Measurements from ENCODE around the gene DBF4B.
"Not testable (repeated sequence)": the region's sequence is repeated elsewhere in the genome, so short reads cannot be mapped to it uniquely, and the experiment has no call there.

DBF4B gene, protein sequence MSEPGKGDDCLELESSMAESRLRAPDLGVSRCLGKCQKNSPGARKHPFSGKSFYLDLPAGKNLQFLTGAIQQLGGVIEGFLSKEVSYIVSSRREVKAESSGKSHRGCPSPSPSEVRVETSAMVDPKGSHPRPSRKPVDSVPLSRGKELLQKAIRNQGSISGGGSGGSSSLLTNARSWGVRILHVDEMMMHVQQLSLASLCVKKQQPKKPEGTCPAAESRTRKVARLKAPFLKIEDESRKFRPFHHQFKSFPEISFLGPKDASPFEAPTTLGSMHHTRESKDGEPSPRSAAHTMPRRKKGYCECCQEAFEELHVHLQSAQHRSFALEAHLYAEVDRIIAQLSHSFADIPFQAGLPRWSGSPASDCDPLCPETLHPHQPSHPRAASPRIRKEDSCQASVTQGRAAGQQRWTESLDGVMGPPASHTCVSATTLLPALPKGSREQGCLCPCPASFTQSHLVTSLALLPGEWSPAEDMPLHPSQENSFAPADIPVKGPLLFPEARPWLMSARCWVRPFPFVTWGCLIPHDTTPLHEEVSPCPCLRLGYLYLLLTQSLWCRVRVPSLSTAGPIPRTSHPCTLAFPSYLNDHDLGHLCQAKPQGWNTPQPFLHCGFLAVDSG

DNA sequence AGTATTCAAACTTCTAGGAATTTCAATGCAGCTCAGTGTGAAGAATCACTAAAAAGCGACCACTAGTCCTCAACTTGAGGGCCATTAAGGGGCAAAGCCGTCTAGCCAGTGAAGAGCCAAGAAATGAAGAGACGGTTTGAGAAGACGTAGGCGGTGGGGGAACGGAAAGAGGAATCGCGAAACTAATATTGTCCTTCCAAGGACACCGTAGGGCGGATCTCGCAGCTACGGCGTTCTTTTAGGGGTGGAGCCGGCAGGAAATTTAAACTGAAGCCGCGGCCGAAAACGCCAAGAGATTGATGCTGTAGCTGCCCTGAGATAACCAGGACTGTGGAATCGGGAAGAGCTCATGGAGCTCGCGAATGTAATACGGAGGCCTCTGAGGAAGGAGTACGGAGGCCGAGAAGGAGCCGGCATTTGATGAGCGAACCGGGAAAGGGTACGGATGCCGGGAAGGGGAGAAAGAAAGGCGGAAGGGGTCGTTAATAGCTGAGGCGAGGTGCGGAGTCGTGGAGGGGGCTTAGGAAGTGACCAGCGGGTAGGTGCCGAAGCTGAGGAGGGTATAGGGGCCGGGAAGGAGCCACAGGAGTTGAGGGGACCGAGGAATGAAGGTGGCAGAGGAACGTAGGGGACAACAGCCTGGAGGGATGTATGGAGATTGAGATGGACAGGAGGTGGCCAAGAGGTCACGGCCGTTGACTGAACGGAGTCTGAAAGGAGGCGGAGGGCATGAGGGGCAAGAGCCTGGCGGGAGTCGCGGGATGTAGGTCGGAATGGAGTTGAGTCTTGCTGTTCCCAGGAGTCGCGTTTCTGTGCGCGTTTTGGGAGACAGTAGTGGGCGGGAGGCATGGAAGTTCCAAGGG is at the start of gene DBF4B:
DBF4B (plus strand) TSS at position 265 of the 863 bp plus-strand sequence; CDS start at position 421, 156 bp downstream.
- peak; percentile 77 for DNase-seq (ENCODE audit: low read depth)

DNA sequence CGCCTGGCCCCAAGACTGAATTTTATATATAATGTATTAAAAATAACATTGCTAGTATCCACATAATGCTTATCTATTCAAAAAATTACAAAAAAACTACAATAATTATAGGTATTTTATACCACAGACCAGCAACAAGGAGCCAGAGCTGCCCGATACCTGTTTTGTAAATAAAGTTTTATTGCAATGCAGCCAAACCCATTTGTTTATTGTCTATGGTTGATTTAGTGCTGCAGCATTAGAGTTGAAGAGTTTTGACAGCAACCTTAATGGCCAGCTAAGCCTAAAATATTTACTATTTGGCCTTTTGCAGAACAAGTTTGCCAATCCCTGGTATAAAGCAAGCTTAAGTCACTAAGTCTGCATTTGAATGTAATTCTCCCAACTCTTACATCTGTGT is 46.6 kb upstream of the DBF4B start:
- no peak for DNase-seq (ENCODE audit: low read depth)

DNA sequence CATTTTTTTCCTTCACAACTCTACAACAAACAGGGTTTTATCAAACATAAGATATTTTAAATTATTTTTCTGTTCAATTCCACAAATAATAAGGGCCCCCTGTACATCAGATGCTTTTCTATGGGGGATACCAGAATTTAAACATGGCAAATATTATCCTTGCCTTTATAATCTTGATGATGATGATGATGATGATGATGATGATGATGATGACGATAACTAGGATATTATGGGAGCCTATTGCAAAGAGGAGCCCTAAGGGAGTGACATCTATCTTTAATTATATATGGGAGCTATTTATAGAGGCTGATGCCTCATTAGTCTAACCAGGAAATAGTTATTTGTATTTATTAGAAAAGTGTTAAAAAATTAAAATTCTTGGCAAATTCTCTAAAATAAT is 45.4 kb upstream of the DBF4B start:
- DNase-seq (ENCODE audit: low read depth), result no peak

DNA sequence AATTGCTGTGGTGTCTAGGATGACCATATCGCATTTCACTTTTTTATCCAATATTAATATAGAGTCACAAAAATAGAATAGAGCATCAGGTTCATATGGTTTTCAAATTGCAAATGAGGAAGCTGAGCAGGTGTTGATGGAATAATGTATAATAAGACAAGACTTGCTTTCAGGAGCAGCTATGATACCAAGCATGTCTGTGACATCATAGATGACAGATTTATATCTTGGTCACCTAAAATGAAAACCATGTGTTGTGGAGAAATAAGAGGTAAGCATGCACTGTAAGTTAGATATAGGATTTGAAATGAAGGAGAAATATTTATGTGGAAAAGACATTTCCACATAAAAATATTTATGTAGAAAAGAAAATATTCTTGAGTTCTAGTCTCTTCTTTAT is 43.6 kb upstream of the DBF4B start:
- DNase-seq (ENCODE audit: low read depth), result no peak

DNA sequence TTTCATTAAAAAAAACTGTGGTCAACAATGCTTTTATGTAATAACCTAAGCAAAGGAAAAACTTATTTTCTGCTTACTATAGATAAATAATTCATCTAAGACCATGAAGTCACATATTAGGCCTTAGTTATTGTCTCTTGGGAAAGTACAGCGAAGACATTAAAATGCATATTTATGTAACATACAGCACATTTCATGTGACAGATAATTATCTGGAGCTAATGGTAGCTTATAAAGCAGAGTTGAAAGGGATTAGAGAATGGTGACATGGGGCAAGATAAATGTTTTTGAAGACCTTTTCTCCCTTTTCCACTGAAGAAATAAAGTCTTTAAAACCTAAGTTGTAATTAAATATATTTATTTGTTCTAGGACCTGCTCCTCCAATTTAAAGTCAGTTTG is 42.5 kb upstream of the DBF4B start:
- DNase-seq (ENCODE audit: low read depth), result no peak

DNA sequence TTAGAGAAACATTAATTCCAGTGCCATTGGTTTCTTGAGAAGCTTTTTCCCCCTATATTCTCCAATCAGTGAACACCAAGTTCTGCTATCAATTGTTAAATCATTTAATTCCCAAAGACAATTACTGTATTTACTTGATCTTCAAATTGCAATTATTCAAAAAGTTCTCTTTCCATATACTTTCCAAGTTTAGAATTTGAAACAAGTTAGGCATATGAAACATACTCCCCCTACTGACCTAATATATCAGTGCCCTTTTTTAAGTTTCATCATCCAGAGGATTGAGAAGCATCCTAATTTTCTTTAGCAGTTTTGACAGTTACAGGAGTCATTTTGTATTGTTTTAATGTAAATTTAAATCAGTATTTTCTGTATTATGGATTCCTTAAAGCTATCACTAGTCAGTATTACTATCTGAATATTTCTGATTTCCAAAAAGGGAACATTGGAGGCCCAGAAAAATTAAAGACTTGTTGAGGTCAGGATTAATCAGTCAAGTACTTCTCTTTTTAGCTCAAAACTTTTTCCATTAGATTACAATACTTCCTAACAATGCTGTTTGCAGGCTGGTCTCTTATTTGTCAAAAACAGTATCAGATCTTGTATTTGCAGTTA is 35.9 kb upstream of the DBF4B start:
- no peak for DNase-seq (ENCODE audit: low read depth)

DNA sequence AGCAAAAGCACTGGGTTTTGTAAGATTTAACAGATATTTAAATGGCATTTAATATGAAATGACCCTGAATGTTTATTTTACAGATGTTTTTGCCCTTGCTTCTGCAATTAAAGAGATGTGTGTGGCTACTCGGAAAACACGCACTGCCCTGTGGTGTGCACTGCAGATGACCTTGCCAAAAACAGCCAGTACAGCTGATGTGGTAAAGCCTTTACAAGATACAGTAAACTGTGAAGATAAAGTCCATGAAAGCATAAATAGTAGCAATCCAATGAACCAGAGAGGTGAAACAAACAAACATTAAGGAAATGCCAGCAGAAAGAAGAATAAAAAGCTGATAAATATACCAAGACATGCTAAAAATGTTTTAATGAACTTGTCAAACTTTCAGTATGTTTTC is 34.6 kb upstream of the DBF4B start:
- no peak for DNase-seq (ENCODE audit: low read depth)

DNA sequence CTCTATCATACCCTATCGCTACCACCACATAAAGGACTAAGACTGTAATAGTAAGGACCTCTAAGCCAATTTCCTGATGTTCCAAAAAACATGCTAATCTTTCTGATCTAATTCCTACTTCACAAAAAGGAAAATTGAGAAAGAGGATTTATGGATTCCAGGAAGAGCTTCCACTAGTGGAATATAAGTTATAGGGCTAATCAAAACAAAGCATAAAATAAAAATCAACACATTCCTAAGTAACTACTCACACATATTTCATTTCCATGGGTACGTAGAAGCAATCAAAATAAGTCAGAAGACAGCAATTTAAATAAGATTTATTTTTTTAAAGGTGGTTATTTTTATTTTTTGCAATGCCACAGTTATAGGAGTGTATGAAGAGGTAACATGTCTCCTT is 31.3 kb upstream of the DBF4B start:
- DNase-seq (ENCODE audit: low read depth), result no peak

DNA sequence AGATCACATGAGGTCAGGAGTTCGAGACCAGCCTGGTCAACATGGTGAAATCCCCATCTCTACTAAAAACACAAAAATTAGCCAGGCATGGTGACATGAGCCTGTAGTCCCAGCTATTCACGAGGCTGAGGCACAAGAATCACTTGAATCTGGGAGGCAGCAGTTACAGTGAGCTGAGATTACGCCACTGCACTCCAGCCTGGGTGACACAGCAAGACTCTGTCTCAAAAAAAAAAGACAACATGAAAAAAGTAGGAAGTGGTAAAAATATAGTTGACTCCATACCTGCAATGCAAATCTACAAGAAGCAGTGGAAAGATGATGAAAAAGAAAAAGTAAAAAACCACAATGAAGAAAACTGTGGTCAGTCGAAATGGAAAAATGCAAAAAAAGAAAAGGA is 25.2 kb upstream of the DBF4B start:
- DNase-seq (ENCODE audit: low read depth), result not testable (repeated sequence)

DNA sequence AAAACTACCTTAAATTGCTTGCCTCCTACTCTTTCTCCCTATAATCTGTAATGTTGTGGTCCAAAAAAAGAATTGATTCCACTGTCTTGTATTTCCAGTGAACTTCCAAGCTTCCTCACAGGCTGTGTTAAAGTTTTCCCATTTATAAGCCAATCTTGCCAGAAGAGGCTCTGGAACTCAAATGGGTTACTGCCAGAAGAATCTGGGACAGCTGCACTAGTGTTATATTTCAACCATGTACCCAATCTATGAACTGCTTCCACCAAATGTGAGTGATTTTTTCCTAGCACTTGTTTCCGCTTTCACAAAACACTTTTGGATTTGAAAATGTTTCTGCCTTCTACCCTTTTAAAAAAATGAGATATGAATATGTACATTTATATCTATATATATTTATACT is 20.7 kb upstream of the DBF4B start:
- DNase-seq (ENCODE audit: low read depth), result no peak

DNA sequence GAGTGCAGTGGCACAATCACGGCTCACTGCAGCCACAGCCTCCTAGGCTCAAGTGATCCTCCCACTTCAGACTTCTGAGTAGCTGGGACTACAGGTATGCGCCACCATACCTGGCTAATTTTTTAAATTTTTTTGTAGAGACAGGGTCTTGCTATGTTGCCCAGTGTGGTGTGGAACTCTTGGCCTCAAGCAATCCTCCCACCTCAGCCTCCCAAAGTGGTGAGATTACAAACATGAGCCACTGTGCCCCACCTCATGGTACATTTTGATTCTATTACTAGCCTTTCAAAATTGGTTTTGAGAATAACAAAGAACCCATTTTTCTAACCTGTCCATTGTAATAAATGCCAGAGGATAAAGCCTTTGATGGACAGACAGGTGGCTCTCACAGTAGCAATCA is 20.3 kb upstream of the DBF4B start:
- DNase-seq (ENCODE audit: low read depth), result no peak

DNA sequence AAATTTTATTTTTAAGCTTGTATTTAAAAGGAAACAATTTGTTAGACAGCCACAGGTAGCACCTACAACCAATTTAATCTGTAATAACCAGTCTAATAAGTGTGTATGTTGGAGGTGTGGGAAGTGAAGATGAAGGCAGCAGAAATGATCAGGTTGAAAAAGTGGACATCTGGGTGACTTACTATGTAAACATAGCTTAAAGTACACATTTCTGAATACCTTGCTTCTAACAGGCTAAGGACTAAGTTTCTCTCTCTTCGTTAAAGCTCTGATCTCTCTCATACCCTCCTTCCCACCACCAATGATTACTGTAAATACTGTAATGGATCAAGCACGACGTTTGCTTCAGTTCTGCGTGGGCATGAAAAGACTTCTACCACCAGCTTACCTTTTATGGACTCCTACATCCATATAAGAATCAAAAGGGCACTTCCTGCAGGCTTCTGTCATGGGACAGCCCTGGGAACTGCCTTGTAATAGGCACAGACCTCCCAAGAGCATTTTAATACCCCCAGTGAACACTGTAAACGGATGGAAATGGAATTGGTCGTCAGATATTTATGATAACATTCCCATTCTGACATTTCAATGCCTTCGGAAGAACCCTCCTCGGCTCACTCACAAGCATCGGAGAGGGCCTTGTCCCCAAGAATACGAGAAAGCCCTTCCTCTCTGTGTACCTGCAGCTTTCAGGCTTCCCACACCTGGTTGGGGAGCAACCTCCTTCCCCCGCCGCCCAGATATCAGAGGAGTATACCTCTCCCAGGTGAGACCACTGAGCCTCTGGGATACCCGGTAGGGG is 19.6 kb upstream of the DBF4B start:
- no peak for DNase-seq (ENCODE audit: low read depth)

DNA sequence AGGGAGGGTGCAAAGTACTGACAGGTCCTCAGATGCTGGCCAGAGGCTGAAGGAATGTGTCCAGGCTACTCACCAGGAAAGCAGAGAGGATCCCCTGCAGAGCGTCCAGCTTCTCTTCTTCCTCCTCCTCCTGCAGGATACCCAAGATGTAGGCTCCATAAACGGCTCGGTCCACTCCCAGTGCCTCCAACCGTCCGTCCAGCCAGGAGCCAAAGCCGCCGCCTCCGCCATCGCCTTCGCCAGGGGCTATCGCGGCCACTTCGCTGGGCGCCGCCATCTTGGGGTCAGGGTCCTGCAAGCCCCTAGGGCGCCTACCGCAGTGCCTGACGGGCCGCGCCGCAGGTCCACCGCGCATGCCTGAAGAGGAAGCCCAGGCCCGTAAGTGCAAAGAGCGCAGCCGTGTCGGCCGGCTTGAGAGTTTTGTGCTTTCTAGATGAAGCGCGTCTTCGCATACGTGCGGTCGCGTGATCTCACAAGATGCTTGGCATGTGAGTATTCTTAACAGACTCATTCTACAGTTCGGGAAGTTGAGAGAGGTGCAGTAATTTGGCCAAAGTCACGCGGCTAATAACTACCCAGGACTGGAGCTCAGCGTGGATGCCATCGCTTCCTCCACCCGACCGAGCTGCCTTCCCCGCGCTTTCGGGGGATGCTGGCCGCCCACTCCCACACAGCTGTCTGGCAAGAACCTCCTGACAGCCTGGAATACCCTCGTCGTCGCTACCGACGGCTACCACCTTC is 18.8 kb upstream of the DBF4B start, which contains the start of gene CCDC43:
CCDC43 (minus strand) TSS at position 300 of the 741 bp plus-strand sequence; CDS start at position 277, 23 bp downstream.
- DNase-seq (ENCODE audit: low read depth), result peak; percentile 87

DNA sequence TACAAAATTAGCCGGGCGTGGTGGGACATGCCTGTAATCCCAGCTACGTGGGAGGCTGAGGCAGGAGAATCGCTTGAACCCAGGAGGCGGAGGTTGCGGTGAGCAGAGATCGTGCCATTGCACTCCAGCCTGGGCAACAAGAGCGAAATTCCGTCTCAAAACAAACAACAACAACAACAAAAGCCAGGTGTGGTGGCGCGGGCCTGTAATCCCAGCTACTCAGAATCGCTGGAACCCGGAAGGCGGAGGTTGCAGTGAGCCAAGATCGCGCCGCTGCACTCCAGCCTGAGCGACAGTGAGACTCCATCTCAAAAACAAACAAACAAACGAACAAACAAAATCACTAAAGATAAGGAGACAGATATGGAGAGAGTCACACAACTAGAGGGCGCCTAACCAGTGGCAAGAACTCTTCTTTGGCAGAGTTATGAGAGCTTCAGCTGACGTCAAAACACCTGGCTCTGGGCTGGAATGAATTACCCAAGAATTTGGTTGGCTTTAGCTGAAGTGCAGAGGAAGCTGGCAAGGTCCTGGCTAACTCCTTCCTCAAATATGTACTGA is 17.6 kb upstream of the DBF4B start:
- DNase-seq (ENCODE audit: low read depth), result not testable (repeated sequence)

DNA sequence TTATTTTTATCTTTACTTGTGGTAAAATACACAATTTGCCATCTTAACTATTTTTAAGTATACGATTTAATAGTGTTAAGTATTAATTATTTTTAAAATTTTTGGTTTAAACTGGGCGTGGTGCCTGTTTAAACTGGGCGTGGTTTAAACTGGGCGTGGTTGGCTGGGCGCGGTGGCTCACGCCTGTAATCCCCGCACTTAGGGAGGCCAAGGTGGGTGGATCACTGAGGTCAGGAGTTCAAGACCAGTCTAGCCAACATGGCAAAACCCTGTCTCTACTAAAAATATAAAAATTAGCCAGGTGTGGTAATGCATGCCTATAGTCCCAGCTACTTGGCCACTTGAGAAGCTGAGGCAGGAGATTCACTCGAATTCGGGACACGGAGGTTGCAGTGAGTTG is 14.9 kb upstream of the DBF4B start:
- DNase-seq (ENCODE audit: low read depth), result no peak

DNA sequence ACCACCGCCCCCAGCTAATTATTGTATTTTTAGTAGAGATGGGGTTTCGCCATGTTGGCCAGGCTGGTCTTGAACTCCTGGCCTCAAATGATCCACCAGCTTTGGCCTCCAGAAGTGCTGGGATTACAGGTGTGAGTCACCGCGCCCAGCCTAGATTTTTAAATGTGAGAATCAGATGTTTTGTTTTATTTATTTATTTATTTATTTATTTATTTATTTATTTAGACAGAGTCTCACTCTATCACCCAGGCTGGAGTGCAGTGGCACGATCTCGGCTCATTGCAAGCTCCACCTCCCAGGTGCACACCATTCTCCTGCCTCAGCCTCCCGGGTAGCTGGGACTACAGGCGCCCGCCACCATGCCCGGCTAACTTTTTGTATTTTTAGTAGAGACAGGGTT is 8.2 kb upstream of the DBF4B start:
- not testable (repeated sequence) for DNase-seq (ENCODE audit: low read depth)

DNA sequence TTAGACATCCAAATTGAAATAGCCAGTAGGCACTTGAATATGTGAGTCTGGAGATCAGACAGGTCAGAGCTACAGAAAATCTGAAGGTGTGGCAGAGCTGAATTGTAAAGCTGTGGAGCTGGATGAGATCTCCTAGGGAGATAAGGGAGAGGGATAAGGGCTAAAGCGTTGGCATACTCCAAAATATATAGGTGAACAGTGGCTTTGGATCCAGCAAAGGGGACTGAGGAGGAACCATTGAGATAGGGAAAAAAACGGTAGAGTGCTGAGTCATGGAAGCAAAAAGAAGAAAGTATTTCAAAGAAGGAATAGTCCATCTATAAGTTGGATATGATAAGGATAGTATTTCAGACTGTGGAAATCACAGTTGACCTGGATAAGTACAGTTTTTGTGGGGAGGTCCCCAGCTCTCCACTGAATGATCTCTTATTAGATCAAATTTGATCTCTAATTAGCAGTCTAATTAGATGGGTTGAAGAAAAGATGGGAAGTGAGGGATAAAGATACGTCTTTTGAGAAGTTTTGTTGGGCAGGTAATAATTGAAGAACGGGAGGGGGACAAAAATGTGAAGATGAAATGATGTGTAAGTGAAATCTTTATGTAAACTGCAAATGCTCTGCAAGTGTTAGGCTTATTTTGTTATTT is 587 bp upstream of the DBF4B start:
- DNase-seq (ENCODE audit: low read depth), result no peak

DNA sequence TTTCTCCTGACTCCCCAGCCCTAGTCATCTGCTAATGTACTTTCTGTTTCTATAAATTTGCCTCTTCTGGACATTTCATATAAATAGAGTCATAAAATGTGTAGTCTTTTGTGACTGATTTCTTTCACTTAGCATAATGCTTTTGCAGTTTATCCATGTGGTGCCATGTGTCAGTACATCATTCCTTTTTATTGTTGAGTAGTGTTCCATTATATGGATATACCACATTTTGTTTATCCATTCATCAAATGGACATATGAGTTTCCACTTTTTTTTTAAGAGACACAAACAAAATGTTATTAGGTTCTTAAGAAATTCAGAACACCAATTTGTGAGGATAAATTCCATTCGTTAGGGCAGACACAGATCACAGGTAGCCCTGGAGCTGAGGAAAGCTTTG is 11.0 kb downstream of the DBF4B start:
- no peak for DNase-seq (ENCODE audit: low read depth)

DNA sequence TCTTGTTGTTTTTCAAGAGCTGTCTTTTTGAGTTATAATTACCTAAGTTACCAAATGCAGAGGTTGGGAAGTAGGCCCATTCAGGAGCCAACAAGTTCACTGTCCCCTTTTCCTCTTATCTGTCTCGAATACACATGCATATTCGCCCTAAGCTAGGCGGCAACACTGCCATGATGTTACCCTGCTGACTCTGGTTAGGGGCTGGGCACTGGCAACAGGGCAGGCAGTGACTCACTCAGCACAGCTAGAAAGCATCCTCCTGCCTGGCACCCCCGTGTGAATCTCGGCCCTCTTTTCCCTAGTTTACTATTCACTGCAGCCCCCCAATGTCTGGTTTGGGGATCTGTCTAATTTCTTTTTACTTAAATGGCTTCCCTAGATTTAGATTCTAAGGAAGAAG is 13.8 kb downstream of the DBF4B start:
- DNase-seq (ENCODE audit: low read depth), result no peak

DNA sequence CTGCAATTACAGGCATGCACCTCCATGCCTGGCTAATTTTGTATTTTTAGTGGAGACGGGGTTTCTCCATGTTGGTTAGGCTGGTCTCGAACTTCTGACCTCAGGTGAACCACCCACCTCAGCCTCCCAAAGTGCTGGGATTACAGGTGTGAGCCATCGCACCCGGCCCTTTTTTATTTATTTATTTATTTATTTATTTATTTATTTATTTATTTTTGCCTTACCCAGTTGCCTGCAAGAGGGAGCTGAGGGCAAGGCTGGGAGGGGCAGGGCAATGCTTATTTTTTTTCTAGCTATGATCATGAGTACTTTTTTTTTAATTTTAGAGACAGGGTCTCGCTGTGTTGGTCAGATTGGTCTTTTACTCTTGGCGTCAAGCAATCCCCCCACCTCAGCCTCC is 17.7 kb downstream of the DBF4B start:
- DNase-seq (ENCODE audit: low read depth), result not testable (repeated sequence)
